GM21825 (cell line): ENCODE results near the gene UPF1.
"Not testable (repeated sequence)": the region's sequence is repeated elsewhere in the genome, so short reads cannot be mapped to it uniquely, and the experiment has no call there.

Source experiments
- ATAC-seq: cut with Tn5 transposase; IDR thresholded peaks from one replicate; pipeline ENCODE4 v1.9.1; 2021; ENCODE audit warnings: mild to moderate bottlenecking, moderate library complexity; ENCODE audit not compliant: unreplicated experiment

Gene UPF1

GRCh38 chr19:18896421-18896841 lies 64.7 kb downstream of the UPF1 start:
- no peak for ATAC-seq

GRCh38 chr19:18897094-18898029 lies 65.6 kb downstream of the UPF1 start:
- no peak for ATAC-seq

- no peak for ATAC-seq
These were observed 66.4 kb downstream of the UPF1 start for GRCh38 chr19:18898081-18898606.

- ATAC-seq: no peak
These were observed 67.0 kb downstream of the UPF1 start for GRCh38 chr19:18898607-18899408.

GRCh38 chr19:18899624-18900560 lies 68.1 kb downstream of the UPF1 start:
- ATAC-seq: no peak

GRCh38 chr19:18900700-18901481 lies 69.1 kb downstream of the UPF1 start:
- no peak for ATAC-seq

- ATAC-seq: no peak
These were observed 69.7 kb downstream of the UPF1 start for GRCh38 chr19:18901491-18901890.

- not testable (repeated sequence) for ATAC-seq
These were observed 70.8 kb downstream of the UPF1 start for GRCh38 chr19:18902519-18902918.

GRCh38 chr19:18903156-18904037 lies 71.6 kb downstream of the UPF1 start:
- no peak for ATAC-seq

GRCh38 chr19:18904334-18905057 lies 72.7 kb downstream of the UPF1 start:
- ATAC-seq: no peak

GRCh38 chr19:18905058-18905456 lies 73.3 kb downstream of the UPF1 start:
- no peak for ATAC-seq

GRCh38 chr19:18905513-18906236 lies 73.9 kb downstream of the UPF1 start:
- ATAC-seq: no peak

GRCh38 chr19:18906605-18907519 lies 75.1 kb downstream of the UPF1 start:
- no peak for ATAC-seq

- ATAC-seq: no peak
These were observed 77.3 kb downstream of the UPF1 start for GRCh38 chr19:18908917-18909619.

- no peak for ATAC-seq
These were observed 78.3 kb downstream of the UPF1 start for GRCh38 chr19:18910010-18910409.
